ENCODE results near the gene OR8B2. TPM values are rescaled to one million over a fixed set of nuclear protein-coding genes. Genes with fewer than 3 reads are reported as not detected.
"Not testable (repeated sequence)": the region's sequence is repeated elsewhere in the genome, so short reads cannot be mapped to it uniquely, and the experiment has no call there.

OR8B2 gene
- polyA plus RNA-seq, 2 of the 4 experiments (the other 2 are of a cell fraction): not detected

- CTCF ChIA-PET: interaction anchor here (0.6 kb wide), 1 partner anchor 20 kb away, joined by 4 read pairs; no protein-coding TSS in a partner anchor
- no peak for FAIRE-seq
Observed at GRCh38 chr11:124409906-124410305, 25.6 kb upstream of the OR8B2 start.

DNA sequence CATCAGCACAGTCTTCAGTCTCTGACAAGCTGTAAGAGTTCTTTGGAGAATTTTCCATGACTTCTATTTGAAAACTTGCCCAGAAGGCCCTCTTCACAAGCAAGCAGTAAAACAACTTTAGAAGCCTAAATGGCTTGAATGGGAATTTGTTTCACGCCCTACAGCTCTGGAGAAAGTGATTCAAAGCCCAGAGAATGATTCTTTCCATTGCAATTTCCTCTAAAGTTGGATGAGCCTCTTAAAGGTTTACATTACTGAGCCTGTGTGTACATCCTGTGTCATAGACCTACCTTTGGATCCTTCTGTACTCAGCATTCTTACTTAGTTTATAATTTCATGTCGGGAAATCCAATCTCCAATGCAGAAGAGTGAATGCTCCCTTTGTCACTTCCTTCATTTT is 21.3 kb upstream of the OR8B2 start:
- no peak overlapping the region for H3K27ac ChIP-seq
- CTCF ChIA-PET: interaction anchor here (0.8 kb wide), 1 partner anchor 471 kb away, joined by 3 read pairs; no protein-coding TSS in a partner anchor
- no peaks in the 10 kb centered on the region for H3K9me3 ChIP-seq
- 2% methylated on average over 2 of the region's 2 CpGs for WGBS (ENCODE audit: missing lambda C conversion rate)
- POLR2A ChIA-PET: no interaction called here
- FAIRE-seq: no peak
- DNase-seq (ENCODE audit: low read depth in 1 of 2, low spot score in 1 of 2): no peak
- no peak overlapping the region for H3K4me3 ChIP-seq
- TF ChIP-seq USF2 (IDR thresholded peaks at IDR 0.05) (no peak), HOXB13 (CRISPR knock-in tag; IDR thresholded peaks at IDR 0.05; ENCODE audit: low read depth) (no peak), HES2 (IDR thresholded peaks at IDR 0.05) (no peak), HOXA7 (CRISPR knock-in tag; IDR thresholded peaks at IDR 0.05) (no peak), TFCP2L1 (CRISPR knock-in tag; IDR thresholded peaks at IDR 0.05) (no peak), EHMT2 (IDR thresholded peaks at IDR 0.05; ENCODE audit: low read depth) (no peak), RAD21 (conservative IDR thresholded peaks at IDR 0.05 in 1 of 2, IDR thresholded peaks at IDR 0.05 in 1 of 2) (no peak), ESRRA (IDR thresholded peaks at IDR 0.05; ENCODE audit: borderline replicate concordance, low read length) (no peak), ATOH8 (CRISPR knock-in tag; IDR thresholded peaks at IDR 0.05; ENCODE audit: low read depth) (no peak), CBX2 (IDR thresholded peaks at IDR 0.05; ENCODE audit: borderline replicate concordance, low read depth) (no peak), ZC3H11A (IDR thresholded peaks at IDR 0.05) (no peak), MAZ (IDR thresholded peaks at IDR 0.05; ENCODE audit: borderline replicate concordance, low read depth, low read length) (no peak), RCOR1 (IDR thresholded peaks at IDR 0.05; ENCODE audit: low read depth, low read length) (no peak)
- H3K4me1 ChIP-seq: no peaks in the 10 kb centered on the region
- 0 out of 6 replicates have a peak, but pooled peaks of 1 of the 2 experiments have one; percentile 30 for ATAC-seq
- no peak overlapping the region for H3K4me2 ChIP-seq

More at GRCh38 chr11:124409906-124410305, 25.6 kb upstream of the OR8B2 start:
- ATAC-seq (no peak), DNase-seq (ENCODE audit: low read depth in 1 of 2, low spot score in 1 of 2) (no peak)
- POLR2A ChIA-PET: no interaction called here
- 19% methylated on average over 6 of the region's 7 CpGs for WGBS (ENCODE audit: missing lambda C conversion rate)
- TF ChIP-seq MYC (IDR thresholded peaks at IDR 0.05; ENCODE audit: borderline replicate concordance, low read length): no peak
- TF ChIP-seq POLR2AphosphoS2 (conservative IDR thresholded peaks at IDR 0.05; ENCODE audit: low read length): no peak
- no peak for TF ChIP-seq MAFK (IDR thresholded peaks at IDR 0.05; ENCODE audit: partially characterized antibody)
- TF ChIP-seq, protein P1, sequence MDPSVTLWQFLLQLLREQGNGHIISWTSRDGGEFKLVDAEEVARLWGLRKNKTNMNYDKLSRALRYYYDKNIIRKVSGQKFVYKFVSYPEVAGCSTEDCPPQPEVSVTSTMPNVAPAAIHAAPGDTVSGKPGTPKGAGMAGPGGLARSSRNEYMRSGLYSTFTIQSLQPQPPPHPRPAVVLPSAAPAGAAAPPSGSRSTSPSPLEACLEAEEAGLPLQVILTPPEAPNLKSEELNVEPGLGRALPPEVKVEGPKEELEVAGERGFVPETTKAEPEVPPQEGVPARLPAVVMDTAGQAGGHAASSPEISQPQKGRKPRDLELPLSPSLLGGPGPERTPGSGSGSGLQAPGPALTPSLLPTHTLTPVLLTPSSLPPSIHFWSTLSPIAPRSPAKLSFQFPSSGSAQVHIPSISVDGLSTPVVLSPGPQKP (IDR thresholded peaks at IDR 0.05; ENCODE audit: low read depth, low read length): no peak
- TF ChIP-seq PBX3 (IDR thresholded peaks at IDR 0.05): no peak
- TF ChIP-seq, protein P2, sequence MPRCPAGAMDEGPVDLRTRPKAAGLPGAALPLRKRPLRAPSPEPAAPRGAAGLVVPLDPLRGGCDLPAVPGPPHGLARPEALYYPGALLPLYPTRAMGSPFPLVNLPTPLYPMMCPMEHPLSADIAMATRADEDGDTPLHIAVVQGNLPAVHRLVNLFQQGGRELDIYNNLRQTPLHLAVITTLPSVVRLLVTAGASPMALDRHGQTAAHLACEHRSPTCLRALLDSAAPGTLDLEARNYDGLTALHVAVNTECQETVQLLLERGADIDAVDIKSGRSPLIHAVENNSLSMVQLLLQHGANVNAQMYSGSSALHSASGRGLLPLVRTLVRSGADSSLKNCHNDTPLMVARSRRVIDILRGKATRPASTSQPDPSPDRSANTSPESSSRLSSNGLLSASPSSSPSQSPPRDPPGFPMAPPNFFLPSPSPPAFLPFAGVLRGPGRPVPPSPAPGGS (IDR thresholded peaks at IDR 0.05): no peak
- TF ChIP-seq ZC3H11A (IDR thresholded peaks at IDR 0.05): no peak
- no peak for TF ChIP-seq TP53 (CRISPR knock-in tag; IDR thresholded peaks at IDR 0.05)
- TF ChIP-seq EHMT2 (IDR thresholded peaks at IDR 0.05; ENCODE audit: low read depth): no peak
- no peak for TF ChIP-seq BHLHE40 (IDR thresholded peaks at IDR 0.05; ENCODE audit: low read depth, low read length)
- no peak for TF ChIP-seq ATOH8 (CRISPR knock-in tag; IDR thresholded peaks at IDR 0.05; ENCODE audit: low read depth)
- no peak for TF ChIP-seq POLR2A (IDR thresholded peaks at IDR 0.05; ENCODE audit: low read length)
- TF ChIP-seq CBX8 (IDR thresholded peaks at IDR 0.05): no peak
- TF ChIP-seq, protein P3, sequence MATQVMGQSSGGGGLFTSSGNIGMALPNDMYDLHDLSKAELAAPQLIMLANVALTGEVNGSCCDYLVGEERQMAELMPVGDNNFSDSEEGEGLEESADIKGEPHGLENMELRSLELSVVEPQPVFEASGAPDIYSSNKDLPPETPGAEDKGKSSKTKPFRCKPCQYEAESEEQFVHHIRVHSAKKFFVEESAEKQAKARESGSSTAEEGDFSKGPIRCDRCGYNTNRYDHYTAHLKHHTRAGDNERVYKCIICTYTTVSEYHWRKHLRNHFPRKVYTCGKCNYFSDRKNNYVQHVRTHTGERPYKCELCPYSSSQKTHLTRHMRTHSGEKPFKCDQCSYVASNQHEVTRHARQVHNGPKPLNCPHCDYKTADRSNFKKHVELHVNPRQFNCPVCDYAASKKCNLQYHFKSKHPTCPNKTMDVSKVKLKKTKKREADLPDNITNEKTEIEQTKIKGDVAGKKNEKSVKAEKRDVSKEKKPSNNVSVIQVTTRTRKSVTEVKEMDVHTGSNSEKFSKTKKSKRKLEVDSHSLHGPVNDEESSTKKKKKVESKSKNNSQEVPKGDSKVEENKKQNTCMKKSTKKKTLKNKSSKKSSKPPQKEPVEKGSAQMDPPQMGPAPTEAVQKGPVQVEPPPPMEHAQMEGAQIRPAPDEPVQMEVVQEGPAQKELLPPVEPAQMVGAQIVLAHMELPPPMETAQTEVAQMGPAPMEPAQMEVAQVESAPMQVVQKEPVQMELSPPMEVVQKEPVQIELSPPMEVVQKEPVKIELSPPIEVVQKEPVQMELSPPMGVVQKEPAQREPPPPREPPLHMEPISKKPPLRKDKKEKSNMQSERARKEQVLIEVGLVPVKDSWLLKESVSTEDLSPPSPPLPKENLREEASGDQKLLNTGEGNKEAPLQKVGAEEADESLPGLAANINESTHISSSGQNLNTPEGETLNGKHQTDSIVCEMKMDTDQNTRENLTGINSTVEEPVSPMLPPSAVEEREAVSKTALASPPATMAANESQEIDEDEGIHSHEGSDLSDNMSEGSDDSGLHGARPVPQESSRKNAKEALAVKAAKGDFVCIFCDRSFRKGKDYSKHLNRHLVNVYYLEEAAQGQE (IDR thresholded peaks at IDR 0.05): no peak
- Histone ChIP-seq H3K4me3 (no peak overlapping the region), H3K4me2 (no peak overlapping the region), H3K9me3 (no peaks in the 10 kb centered on the region), H3K27ac (no peak overlapping the region), H3K4me1 (no peaks in the 10 kb centered on the region)

DNA sequence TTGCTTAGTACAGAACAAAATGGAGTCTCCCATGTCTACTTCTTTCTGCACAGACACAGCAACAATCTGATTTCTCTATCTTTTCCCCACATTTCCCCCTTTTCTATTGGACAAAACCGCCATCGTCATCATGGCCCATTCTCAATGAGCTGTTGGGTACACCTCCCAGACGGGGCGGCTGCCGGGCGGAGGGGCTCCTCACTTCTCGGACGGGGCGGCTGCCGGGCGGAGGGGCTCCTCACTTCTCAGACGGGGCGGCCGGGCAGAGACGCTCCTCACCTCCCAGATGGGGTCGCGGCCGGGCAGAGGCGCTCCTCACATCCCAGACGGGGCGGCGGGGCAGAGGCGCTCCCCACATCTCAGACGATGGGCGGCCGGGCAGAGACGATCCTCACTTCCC is 18.9 kb upstream of the OR8B2 start:
- FAIRE-seq; H3K27ac ChIP-seq; H3K4me2 ChIP-seq; H3K4me1 ChIP-seq; POLR2A ChIA-PET; H3K9me3 ChIP-seq; ATAC-seq; DNase-seq (ENCODE audit: low read depth in 1 of 2, low spot score in 1 of 2); H3K4me3 ChIP-seq: not testable (repeated sequence)
- 90% methylated on average over 7 of the region's 27 CpGs for WGBS (ENCODE audit: missing lambda C conversion rate)
- CTCF ChIA-PET: interaction anchor here (0.7 to 1.9 kb wide), 4 partner anchors 38 to 217 kb away, joined by 3 to 4 read pairs (median 4); no protein-coding TSS in a partner anchor

All from A549 (cell line).